HG03521 (cell line): Measurements from ENCODE around the gene ST6GALNAC4.

Source experiments
- ATAC-seq: cut with Tn5 transposase; IDR thresholded peaks from one replicate; pipeline ENCODE4 v1.9.1; 2021; ENCODE audit warnings: mild to moderate bottlenecking, moderate library complexity; ENCODE audit not compliant: unreplicated experiment

The ST6GALNAC4 gene

DNA sequence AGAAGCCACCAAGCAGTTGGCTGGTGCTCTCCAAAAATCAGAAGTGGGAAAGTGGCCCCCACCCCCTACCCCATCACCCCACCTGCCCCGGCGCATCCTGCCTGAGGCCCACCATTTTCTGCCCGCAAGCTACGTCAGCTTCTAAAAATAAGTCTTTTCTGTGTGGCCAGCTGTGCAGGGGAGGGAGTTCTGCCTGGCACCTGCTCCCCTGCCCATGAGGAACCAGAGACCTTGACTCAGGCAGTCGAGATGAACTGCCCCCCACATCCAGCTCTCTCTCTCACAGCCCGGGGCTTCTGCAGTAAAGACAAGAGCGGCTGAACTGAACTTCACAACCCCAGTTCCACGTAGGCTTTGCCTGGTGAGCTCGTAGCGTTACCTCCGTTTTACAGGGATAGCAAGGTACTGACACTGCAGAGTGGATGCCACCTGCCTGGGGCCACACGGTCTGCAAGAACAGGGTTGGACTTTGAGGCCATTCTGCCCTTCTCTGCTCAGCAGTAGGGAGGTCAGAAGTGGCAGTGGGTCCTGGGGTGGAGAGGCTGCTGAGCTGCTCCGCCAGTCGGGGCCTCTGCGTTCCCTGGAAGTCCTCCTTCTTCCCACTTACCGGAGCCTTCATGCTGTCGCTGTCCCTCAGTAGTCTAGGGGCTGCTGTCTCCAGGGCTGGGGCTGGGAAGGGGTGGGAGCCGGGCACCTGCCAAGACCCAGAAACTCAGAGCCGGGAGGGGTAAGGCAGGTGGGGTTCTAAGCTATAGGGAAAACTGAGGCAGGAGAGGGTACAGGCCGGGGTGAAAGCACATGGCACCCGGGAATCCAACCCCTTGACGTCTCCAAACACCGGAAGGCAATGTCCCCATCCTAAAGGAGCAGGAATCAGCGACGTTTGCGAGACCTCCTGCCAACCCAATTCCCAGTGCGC, 781 bp downstream of the ST6GALNAC4 start:
- ATAC-seq: no peak

DNA sequence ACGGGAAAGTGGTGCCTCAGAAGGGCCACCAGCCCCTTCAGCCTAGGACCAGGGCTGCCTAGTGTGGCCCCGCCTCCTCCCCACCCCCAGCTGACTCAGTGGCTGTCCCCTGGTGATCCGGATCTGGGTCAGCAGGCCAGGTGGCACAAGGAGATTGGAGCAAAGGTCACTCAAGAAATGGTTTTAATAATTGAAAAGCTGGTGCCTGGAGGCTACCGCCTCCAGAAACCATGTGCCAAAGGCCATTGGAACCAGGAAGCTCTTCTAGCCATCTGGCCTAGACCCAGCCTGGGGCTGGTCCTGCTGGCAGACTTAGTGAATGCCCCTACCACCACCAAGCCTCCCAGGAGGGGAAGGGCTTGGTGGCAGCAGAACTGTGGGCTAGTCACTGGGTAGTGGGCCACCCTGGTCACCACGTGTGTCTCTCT, 1.5 kb downstream of the ST6GALNAC4 start:
- no peak for ATAC-seq

DNA sequence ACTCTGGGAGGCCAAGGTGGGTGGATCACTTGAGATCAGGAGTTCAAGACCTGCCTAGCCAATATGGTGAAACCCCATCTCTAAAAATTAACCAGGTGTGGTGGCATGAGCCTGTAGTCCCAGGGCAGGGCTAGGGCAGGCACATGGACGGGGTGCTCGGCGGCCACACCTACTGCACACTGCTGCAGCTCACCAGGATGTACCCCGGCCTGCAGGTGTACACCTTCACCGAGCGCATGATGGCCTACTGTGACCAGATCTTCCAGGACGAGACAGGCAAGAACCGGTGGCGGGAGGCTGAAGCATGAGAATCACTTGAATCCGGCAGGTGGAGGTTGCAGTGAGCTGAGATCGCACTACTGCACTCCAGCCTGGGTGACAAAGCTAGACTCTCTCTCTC, 3.2 kb downstream of the ST6GALNAC4 start:
- no peak for ATAC-seq

DNA sequence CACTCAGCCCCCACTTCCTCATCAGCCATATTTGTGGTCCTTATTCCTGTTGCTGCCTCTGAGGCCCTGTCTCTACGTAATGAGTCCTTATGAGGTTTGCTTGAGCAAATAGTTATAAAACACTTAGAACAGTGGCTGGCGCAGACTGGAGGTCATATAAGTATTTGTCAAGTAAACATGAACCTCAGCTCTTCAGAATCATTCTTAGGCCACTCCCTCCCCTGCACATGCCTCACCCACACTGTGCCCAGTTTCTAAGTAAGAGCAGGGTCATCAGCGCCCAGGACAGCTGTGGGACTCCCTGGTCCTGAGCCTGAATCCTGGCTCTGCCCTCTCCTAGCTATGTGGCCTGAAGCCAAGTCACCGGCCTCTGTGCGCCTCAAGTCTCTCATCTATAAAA, 4.0 kb downstream of the ST6GALNAC4 start:
- ATAC-seq: no peak

DNA sequence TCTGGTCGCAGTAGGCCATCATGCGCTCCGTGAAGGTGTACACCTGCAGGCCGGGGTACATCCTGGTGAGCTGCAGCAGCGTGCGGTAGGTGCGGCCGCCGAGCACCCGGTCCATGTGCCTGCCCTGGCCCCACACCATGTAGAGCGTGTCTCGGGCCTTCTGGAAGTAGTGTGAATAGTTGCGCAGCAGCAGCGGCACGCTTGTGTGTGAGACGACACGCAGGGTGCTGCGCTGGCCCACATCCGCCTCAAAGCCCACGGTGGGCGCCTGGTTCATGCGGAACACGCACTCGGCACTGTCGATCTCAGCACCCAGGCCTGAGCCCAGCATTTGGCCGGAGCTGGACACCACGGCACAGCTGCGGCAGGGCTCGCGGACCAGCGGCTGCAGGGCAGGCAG, 4.5 kb downstream of the ST6GALNAC4 start:
- ATAC-seq: no peak

DNA sequence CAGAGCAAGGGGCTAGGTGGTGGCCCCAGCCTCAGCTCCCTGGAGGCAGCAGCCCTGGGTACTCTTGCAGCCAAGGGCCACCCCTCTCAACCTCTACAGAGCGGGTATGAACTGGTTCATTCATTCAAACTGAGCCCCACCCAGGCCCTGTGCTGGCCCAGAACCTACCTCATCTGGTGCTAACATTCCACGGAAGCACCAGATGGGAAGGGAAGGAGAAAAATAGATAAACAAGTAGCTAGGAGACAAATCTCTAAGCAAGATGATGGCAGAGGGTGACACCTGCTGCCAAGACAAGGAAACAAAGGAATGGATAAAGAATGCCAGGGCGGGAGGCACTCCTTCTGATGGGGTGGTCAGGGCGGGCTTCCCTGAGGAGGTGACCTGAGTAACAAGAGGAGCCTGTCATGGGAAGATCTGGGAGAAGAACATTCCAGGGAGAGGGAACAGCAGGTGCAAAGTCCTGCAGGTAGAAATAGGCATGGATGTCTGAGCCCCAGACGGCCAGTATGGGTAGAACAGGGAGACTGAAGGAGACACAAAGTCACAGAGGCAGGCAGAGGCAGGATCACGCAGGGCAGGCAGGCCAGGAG, 6.1 kb downstream of the ST6GALNAC4 start:
- no peak for ATAC-seq

DNA sequence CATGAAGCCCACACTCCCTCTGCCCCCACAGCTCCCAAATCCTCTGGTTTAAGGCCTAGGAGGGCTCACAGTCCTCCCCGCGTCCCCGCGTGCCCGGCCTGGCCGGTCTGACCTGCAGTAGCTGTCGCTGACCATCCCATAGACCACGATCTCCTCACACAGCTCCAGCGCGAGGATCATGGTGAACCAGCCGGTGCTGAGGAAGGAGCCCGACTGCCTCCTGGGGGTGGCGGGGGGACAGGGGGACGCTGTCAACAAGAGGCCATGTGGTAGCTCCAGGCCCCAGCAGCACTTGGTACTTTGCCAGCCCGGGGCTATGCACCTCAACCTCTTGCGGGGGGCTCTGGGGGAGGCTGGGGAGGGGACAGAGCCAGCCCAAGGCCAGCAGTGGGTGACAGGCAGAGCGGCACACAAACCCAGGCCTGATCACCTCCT, 7.0 kb downstream of the ST6GALNAC4 start:
- ATAC-seq: no peak

DNA sequence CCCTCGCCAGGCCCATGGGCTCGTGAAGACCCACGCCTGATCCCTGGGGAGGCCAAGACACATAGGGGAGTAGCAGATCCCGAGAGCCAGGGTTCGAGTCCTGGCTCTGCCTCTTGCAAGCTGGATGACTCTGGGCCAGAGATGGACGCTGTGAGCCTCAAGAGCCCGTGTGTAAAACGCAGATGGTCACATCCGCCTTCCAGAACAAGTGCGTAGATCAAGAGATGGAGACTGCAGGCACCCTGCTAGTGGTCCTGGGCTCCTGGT, 8.2 kb downstream of the ST6GALNAC4 start:
- ATAC-seq: no peak

DNA sequence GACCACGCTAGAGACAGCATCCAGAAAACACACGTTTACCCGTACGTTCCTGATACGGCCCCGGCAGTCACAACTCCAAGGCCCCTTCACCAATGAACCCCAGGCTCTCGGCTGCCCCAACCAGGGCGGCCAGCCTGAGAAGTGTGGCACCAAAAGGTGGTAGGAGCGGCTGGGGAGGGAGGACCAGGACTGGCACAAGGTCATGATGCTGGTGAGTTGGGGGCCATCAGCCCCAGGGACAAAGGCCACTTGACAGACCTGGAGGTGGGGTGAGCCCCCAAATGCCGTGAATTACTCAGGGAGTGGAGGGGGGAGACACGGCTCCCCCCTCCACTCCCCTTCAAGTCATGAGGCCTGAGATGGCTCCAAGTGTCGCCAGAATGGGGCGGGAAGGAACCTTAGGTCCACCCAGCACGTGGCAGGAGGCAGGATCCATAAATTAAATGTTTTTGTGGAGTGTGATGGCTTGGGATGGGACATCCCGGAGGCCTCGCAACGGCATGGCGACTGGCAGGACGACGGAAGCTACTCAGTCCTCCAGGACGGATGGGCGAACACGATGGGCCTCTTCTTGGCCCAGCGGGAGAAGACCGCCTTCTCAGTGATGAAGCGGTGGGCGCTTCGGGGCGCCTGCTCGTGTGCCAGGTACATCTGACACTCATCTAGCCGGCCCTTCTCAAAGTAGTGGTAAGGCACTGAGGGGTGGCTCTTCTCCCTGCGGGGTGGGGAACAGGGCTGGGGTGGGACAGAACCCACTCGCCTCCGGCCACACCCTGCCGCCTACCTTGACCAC, 8.8 kb downstream of the ST6GALNAC4 start:
- ATAC-seq: no peak

DNA sequence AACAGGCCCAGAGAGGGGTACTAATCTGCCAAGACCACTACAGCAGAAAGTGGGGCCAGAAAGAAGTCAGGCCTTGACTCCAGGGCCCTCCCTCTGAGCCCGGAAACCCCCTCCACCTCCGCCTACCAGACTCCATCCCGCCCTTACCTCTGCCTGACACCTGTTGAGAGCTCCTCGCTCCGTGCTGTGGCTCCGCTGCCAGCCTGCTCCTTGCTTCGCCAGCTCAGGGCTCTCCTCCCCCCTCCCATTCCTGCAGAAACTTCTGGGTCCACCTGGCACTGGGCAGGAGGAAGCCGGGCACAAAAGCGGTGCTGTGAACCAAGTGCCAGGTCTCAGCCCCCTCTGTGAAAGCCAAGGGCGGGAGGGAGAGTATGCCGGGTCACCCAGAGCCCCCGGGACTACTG, 11.1 kb downstream of the ST6GALNAC4 start:
- no peak for ATAC-seq

DNA sequence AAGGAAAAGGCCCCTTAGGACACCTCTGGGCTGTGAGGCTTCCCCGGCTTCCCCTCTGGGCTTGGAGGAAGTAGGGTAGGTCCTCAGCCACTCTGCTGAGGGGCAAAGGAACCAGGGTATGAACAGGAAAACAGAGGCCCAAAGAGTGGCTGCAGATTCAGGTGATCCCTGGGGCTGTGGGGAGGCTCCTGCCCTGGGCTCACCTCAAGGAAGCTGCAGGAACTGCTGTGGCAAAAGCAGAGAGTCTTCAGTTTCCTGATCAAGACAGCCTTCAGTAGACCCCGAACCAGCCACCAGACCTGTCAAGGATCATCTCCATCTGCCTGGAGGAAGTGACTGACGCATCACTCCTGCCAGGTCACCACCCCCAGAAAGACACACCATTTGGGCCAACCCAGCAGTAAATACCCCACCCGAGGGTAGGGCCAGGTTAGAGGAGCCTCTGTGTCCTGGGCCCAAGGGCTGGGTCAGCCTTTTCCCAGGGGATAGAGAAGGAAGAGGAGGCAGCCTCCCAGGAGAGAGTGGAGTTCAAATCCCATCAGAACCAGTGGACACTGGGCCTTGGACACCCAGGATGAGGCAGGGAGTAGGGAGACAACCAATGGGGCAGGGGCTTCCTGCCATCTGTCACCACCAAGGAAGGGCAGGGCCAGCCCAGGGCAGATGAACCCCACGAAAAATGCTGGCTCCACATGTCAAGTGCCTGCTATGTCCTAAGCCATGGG, 11.7 kb downstream of the ST6GALNAC4 start:
- ATAC-seq: no peak

DNA sequence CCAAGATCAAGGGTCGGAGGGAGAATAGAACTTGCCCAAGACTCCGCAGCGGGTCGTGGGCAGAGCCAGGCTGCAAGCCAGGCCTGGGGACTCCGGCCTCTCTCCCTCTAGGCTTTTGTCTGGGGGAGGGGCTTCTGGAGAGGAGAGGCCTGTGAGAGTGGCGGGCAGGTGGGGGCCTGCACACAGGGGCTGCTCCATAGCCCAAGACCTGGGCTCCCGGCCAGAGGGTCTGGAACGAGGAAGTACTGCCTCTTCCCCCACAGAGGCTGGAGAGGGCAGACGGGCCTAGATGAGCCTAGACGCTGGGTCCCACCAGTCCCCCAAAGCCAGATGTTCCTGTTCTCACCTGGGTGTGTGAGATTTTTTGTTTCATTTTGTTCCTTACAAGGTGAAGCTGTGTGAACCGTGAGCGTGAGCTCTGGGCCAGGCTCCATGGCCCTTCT, 12.3 kb downstream of the ST6GALNAC4 start:
- no peak for ATAC-seq

DNA sequence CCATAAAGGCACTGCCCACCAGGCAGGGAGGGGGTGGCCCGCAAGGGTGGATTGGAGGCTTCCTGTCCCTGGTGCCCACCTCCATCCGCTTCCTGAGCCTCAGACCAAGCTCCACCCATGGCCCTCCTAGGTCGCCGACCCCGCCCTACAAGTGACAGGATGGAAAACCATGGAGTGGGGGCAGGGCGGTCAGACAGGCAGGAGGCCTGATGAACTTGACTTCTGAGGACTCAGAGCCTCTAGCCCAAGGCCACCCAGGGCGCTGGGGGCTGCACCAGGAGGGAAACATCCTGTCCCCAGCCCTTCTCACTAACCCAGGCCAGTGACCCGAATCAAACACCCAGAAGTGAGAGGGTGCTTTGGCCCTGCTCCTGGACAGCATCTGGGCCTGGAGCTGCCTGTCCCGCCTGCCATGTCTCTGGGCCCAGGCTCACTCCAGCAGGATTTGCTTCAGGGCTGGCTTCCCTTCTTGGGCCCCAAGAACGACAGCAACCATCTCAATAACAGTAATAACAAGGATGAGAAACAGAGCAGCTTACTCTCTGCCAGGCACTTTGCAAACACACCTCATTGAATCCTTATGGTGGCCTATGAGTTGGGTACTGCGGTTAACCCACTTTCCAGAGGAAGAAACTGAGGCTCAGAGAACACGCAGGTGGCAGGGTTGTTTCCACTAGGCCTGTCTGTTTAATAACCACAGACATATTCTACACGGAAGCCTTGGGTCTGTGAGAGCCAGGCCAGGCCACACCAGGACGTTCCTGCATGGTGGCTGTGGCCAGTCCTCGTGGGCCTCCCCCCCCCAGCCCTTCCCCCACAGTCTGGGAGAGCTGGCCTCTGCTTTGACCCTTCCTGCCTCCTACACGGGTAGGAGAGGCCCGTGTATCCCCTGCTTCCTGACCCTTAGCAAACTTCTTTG, 13.0 kb downstream of the ST6GALNAC4 start:
- ATAC-seq: no peak

DNA sequence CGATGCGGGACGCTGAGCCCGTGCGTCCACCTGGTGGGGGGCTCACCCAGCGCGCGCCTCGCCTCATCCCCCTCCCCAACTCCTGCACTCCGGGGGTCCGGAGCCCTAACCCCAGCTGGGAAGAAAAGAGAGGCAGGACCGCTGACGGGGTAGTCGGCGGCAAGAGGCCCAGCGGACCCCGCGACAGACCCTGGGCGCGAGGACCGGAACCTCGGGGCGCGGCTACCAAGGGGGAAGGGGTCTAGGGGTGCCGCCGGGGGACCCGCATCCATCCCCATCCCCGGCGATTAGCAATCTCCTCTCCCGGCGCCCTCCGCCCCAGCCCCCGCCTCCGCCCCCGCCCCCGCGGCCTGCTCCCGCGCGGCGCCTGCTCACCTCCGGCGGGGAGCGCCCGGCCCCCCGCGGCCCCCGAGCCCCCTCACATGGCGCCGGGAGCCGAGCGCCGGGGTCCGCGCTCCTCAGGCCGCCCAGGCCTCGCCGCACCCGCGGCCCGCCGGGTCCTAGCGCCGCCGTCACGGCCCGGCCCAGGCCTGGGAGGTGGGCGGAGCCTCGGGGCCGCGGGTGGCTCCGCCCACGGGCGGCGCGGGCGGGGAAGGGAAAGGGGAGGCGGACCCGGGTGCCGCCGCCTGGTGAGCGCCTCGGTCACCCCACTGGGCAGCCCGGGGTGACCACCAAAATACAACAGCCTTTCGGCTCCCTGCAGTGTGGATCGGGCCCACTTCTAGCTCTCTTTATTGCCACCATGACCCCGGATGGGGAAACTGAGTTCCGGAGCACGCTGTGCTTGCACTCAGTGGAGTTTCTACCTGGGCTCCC, 17.5 kb downstream of the ST6GALNAC4 start, which contains the start of gene ST6GALNAC6:
ST6GALNAC6 (minus strand) TSS at position 476 of the 816 bp plus-strand sequence. CDS start 1,622 bp downstream, outside the sequence.
- ATAC-seq: peak; percentile 55

DNA sequence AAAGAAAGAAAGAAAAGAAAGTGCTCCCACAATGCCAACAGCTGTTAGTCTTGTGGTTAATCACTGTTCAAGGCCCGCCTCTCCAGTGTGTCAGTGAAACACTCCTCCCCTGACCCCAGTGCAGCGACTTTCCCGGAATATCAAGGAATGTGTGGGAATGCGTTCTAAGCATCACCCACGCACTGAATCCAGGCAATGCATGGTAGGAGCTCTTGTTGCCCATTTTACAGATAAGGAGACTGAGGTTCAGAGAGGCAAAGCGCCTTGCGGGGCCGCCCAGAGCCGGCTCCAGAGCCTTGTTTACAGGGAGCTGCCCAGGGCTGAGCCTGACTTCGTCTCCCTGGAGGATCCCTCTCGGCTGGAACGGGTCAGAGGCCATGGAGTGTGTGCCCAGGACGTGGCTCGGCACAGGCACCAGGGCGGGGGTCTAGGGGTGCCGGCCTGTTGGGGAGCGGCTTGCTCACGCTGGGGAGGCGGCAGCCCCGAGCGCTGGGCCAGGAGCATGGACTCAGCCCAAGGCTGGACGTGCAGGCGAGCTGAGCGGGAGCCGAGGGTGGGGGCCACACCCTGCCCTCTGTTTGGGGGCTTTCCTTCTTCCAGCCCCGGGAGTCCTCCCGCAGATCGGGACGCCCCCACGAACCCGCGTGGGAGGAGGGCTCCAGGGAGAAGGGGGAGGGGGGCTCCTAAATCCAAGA, 18.3 kb downstream of the ST6GALNAC4 start:
- peak; percentile 9 for ATAC-seq

DNA sequence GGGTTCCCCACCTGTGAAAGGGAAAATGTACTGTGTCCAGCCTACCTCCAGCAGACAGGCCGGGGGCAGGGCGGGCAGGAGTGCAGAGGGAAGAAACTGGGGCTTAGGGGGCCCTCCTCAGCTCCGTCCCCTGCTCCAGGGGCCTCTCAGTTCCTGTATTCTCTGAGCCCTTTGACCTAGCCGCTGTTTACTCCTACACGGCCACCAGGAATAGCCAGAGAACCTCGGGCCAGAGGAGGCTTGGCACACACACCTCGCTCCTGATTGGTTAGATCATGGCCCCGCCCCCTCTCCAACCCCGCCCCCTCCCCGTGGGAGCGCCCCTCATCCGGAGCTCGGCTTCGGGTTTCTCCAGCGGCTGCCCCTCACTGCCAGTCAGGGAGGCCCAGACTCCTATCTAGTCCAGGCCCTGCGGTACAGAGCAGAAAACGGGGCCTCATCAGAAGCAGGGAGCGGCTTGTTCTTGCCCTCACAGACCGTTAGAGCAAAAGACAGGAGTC, 19.6 kb downstream of the ST6GALNAC4 start:
- no peak for ATAC-seq

DNA sequence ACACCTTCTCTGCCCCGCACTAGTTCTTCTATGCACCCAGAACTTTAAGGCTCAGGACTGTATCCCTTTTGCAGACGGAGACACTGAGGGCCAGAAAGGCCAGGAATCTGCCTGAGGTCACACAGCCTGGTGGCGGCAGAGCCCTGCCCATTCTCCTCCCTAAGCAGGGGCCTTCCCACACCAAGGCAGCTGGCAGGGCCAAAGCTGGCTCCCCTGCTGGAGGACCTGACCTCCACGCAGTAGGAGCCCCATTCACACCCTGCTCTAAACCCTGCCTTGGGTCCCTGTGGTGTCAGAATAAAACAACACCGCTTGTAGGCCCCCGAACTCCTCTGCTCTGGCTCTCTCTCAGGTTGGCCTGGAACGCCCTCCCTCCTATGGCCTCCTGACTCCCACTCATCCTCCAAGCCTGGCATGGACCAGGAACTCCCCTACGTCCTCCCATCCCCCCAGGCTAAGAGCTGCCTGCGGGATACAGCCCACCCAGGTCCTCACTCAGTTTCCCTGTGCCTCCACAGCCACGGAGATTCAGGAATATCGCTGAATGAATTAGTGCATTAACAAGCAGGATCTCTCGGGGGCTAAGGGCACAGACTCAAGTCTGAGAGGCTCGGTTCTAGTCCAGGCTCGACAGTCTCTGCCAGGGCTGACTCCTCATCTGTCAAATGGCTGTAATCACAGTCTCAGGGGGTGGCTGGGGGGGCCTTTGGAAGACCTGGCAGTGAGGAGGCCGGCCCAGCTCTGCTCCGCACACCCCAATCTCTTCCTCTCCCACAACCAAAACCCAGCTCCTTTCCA, 20.2 kb downstream of the ST6GALNAC4 start:
- no peak for ATAC-seq
